H9 (cell line): ENCODE measurements around the gene OSBPL8. TPM values are rescaled to one million over a fixed set of nuclear protein-coding genes. Genes with fewer than 3 reads are reported as not detected.

Source experiments
- DNase-seq: peaks from one replicate; pipeline ENCODE4 v3.0.0-alpha.2; 2017
- H2AFZ ChIP-seq: one replicate; pipeline ENCODE4 v1.6.1; 2013; ENCODE audit warnings: mild to moderate bottlenecking, low read length, control low read depth, moderate library complexity
- H2AK5ac ChIP-seq: 2 replicates; pipeline ENCODE4 v1.6.1; 2013; ENCODE audit warnings: low read length, control low read depth, mixed read lengths; ENCODE audit not compliant: insufficient read length
- H2BK120ac ChIP-seq: one replicate; pipeline ENCODE4 v1.6.1; 2013; ENCODE audit warnings: low read depth, mild to moderate bottlenecking, low read length, control low read depth, inconsistent platforms; ENCODE audit not compliant: poor library complexity, severe bottlenecking
- H2BK12ac ChIP-seq: 2 replicates; pipeline ENCODE4 v1.6.1; 2013; ENCODE audit warnings: low read length, control low read depth, mixed read lengths, low read depth; ENCODE audit not compliant: insufficient read length
- H2BK15ac ChIP-seq: 2 replicates; pipeline ENCODE4 v1.6.1; 2013; ENCODE audit warnings: low read depth, low read length, control low read depth
- H2BK20ac ChIP-seq: one replicate; pipeline ENCODE4 v1.6.1; 2013; ENCODE audit warnings: low read depth, mild to moderate bottlenecking, low read length, control low read depth, inconsistent platforms; ENCODE audit not compliant: poor library complexity, severe bottlenecking
- H2BK5ac ChIP-seq: 2 replicates; pipeline ENCODE4 v1.6.1; 2013; ENCODE audit warnings: low read length, control low read depth, mixed read lengths; ENCODE audit not compliant: insufficient read length
- H3K14ac ChIP-seq: 2 replicates; pipeline ENCODE4 v1.6.1; 2013; ENCODE audit warnings: low read length, control low read depth; ENCODE audit not compliant: insufficient read depth
- H3K18ac ChIP-seq: 2 replicates; pipeline ENCODE4 v1.6.1; 2013; ENCODE audit warnings: low read depth, mild to moderate bottlenecking, mixed read lengths, low read length, control low read depth; ENCODE audit not compliant: insufficient read length
- H3K23ac ChIP-seq: 2 replicates; pipeline ENCODE4 v1.6.1; 2013; ENCODE audit warnings: low read length, control low read depth, mixed read lengths, low read depth; ENCODE audit not compliant: insufficient read length
- H3K23me2 ChIP-seq: 2 replicates; pipeline ENCODE4 v1.6.1; 2013; ENCODE audit warnings: low read depth, mild to moderate bottlenecking, mixed read lengths, low read length, control low read depth; ENCODE audit not compliant: insufficient read length, poor library complexity, severe bottlenecking
- H3K27ac ChIP-seq: 2 replicates; pipeline ENCODE4 v1.5.1; 2013; ENCODE audit warnings: low read length, control low read depth, mixed read lengths, low read depth; ENCODE audit not compliant: insufficient read length
- H3K27me3 ChIP-seq: 2 replicates; pipeline ENCODE4 v1.6.1; 2013; ENCODE audit warnings: low read length, control low read depth, inconsistent platforms; ENCODE audit not compliant: insufficient read depth
- H3K4ac ChIP-seq: 2 replicates; pipeline ENCODE4 v1.6.1; 2013; ENCODE audit warnings: low read depth, mild to moderate bottlenecking, control low read depth, inconsistent platforms, low read length, moderate library complexity
- H3K4me1 ChIP-seq: 2 replicates; pipeline ENCODE4 v1.6.1; 2013; ENCODE audit warnings: low read length, control low read depth, inconsistent platforms; ENCODE audit not compliant: insufficient read depth
- H3K4me2 ChIP-seq: 2 replicates; pipeline ENCODE4 v1.6.1; 2013; ENCODE audit warnings: low read length, control low read depth, mixed read lengths; ENCODE audit not compliant: insufficient read length, insufficient read depth
- H3K56ac ChIP-seq: 2 replicates; pipeline ENCODE4 v1.6.1; 2013; ENCODE audit warnings: low read depth, mild to moderate bottlenecking, mixed read lengths, low read length, control low read depth; ENCODE audit not compliant: insufficient read length
- H3K79me1 ChIP-seq: 2 replicates; pipeline ENCODE4 v1.6.1; 2013; ENCODE audit warnings: low read depth, mild to moderate bottlenecking, moderate library complexity, low read length, control low read depth, inconsistent platforms; ENCODE audit not compliant: insufficient read depth, poor library complexity, severe bottlenecking
- H3K79me2 ChIP-seq: 2 replicates; pipeline ENCODE4 v1.6.1; 2013; ENCODE audit warnings: low read length, control low read depth, inconsistent platforms; ENCODE audit not compliant: insufficient read depth
- H3K9ac ChIP-seq: 2 replicates; pipeline ENCODE4 v1.6.1; 2013; ENCODE audit warnings: low read length, control low read depth, mixed read lengths; ENCODE audit not compliant: insufficient read length; ENCODE audit errors: extremely low read depth
- H3K9me3 ChIP-seq: one replicate; pipeline ENCODE4 v1.6.1; 2013; ENCODE audit warnings: low read depth, low read length, inconsistent platforms; ENCODE audit not compliant: control insufficient read depth
- H3T11ph ChIP-seq: one replicate; pipeline ENCODE4 v1.6.1; 2013; ENCODE audit warnings: mild to moderate bottlenecking, low read length, control low read depth, inconsistent platforms
- H4K20me1 ChIP-seq: one replicate; pipeline ENCODE4 v1.6.1; 2013; ENCODE audit not compliant: control insufficient read depth, insufficient read length, insufficient read depth
- H4K5ac ChIP-seq: 2 replicates; pipeline ENCODE4 v1.6.1; 2013; ENCODE audit warnings: low read depth, mild to moderate bottlenecking, mixed read lengths, low read length, control low read depth; ENCODE audit not compliant: insufficient read length
- H4K8ac ChIP-seq: replicated peaks from 2 replicates; pipeline ENCODE4 v1.6.1; 2013; ENCODE audit warnings: low read length, control low read depth, mixed read lengths, low read depth; ENCODE audit not compliant: insufficient read length
- H4K91ac ChIP-seq: 2 replicates; pipeline ENCODE4 v1.6.1; 2013; ENCODE audit warnings: low read depth, mild to moderate bottlenecking, moderate library complexity, mixed read lengths, low read length, control low read depth; ENCODE audit not compliant: insufficient read length
- H3K27ac Mint-ChIP-seq, 3 experiments: 2 replicates in 2 of 3; 3 replicates in 1 of 3; pipeline ENCODE4 v1.8.0; 2020 to 2021; ENCODE audit warnings: mixed read lengths in 3 of 3, mild to moderate bottlenecking in 1 of 3, moderate library complexity in 1 of 3
- H3K27me3 Mint-ChIP-seq: 2 replicates; pipeline ENCODE4 v1.8.0; 2021; ENCODE audit warnings: low read depth, mild to moderate bottlenecking, moderate library complexity, mixed read lengths
- H3K36me3 Mint-ChIP-seq, 3 experiments: 2 replicates in 2 of 3; 3 replicates in 1 of 3; pipeline ENCODE4 v1.8.0; 2020 to 2021; ENCODE audit warnings: low read depth in 3 of 3, mixed read lengths in 3 of 3; ENCODE audit not compliant: insufficient read depth in 1 of 3
- H3K4me1 Mint-ChIP-seq, 2 experiments: 2 replicates each; pipeline ENCODE4 v1.8.0; 2020; ENCODE audit warnings: mixed read lengths in 2 of 2
- H3K4me3 Mint-ChIP-seq, 2 experiments: 2 replicates in 1 of 2; 3 replicates in 1 of 2; pipeline ENCODE4 v1.8.0; 2020 to 2021; ENCODE audit warnings: mild to moderate bottlenecking in 2 of 2, mixed read lengths in 2 of 2, moderate library complexity in 1 of 2
- H3K9me3 Mint-ChIP-seq, 2 experiments: 2 replicates in 1 of 2; 3 replicates in 1 of 2; pipeline ENCODE4 v1.8.0; 2020; ENCODE audit warnings: mild to moderate bottlenecking in 2 of 2, mixed read lengths in 2 of 2, moderate library complexity in 1 of 2
- WGBS: extraction: QIAGEN DNeasy Blood & Tissue Kit; methylation state at CpG from one replicate; pipeline ENCODE4 v1.1.7; 2013; ENCODE audit warnings: missing lambda C conversion rate, low lambda C conversion rate, mixed read lengths; ENCODE audit not compliant: insufficient read length; ENCODE audit errors: extremely low coverage; 5-methylcytosine and 5-hydroxymethylcytosine counted together
- total RNA-seq: library from RNA; stranded (reverse); gene quantifications from 2 replicates; pipeline ENCODE4 v1.2.1, GENCODE V29; 2021
- TF ChIP-seq, protein P1 (sequence below): fragments of 200-600 bp; sonication (generic); conservative IDR thresholded peaks from 3 replicates; pipeline ENCODE4 v1.8.0; 2021; ENCODE audit warnings: antibody characterized with exemption, mild to moderate bottlenecking

The OSBPL8 gene
- total RNA-seq, 1 experiment from 2014 or later: 61.2 TPM

DNA sequence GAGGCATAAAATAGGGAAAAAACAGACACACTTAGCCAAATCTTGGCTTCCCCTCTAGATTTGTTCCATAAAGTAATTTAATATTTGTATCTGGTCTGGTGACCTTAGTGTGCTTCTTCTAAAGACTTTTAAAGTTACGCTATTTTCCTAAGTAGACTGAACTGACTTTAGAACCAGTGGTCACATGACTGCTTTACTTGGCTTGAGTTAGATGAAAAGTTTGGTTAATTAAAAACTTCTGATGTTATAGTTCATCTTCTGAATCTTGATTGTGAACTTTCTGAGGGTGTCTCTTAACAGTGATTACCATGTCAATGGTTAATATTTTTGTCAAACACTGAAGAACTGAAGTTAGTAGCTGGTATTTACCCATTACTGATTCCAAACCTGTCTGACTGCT is 214.0 kb downstream of the OSBPL8 start:
- H3K9me3 Mint-ChIP-seq: no peaks in the 10 kb centered on the region
- TF ChIP-seq, protein P1, sequence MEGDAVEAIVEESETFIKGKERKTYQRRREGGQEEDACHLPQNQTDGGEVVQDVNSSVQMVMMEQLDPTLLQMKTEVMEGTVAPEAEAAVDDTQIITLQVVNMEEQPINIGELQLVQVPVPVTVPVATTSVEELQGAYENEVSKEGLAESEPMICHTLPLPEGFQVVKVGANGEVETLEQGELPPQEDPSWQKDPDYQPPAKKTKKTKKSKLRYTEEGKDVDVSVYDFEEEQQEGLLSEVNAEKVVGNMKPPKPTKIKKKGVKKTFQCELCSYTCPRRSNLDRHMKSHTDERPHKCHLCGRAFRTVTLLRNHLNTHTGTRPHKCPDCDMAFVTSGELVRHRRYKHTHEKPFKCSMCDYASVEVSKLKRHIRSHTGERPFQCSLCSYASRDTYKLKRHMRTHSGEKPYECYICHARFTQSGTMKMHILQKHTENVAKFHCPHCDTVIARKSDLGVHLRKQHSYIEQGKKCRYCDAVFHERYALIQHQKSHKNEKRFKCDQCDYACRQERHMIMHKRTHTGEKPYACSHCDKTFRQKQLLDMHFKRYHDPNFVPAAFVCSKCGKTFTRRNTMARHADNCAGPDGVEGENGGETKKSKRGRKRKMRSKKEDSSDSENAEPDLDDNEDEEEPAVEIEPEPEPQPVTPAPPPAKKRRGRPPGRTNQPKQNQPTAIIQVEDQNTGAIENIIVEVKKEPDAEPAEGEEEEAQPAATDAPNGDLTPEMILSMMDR: no peak
- Histone ChIP-seq H3K79me1 (no peaks in the 10 kb centered on the region), H2BK12ac (no peak overlapping the region), H3K14ac (no peak overlapping the region), H2BK20ac (no peak overlapping the region), H3K4ac (no peak overlapping the region), H3K56ac (no peak overlapping the region), H3T11ph (no peak overlapping the region), H2BK15ac (no peak overlapping the region), H3K18ac (no peak overlapping the region), H3K27ac (no peak overlapping the region), H2AK5ac (no peak overlapping the region), H2AFZ (no peak overlapping the region), H2BK5ac (no peak overlapping the region), H3K9ac (no peak overlapping the region), H2BK120ac (no peak overlapping the region), H3K4me1 (peaks cover 4% of the 10 kb centered on the region; the same call in 1 of the 2 replicates), H4K91ac (no peak overlapping the region), H3K79me2 (peaks cover 4% of the 10 kb centered on the region; the same call in 1 of the 2 replicates), H3K9me3 (no peaks in the 10 kb centered on the region), H4K5ac (no peak overlapping the region), H3K4me2 (no peak overlapping the region), H4K20me1 (no peaks in the 10 kb centered on the region), H4K8ac (no peak overlapping the region), H3K27me3 (no peaks in the 10 kb centered on the region), H3K23ac (no peak overlapping the region), H3K23me2 (peaks cover 3% of the 10 kb centered on the region)
- no peak overlapping the region for H3K4me3 Mint-ChIP-seq
- no peak for DNase-seq
- peaks cover 15 to 19% of the 10 kb centered on the region in 2 experiments for H3K4me1 Mint-ChIP-seq
- H3K27ac Mint-ChIP-seq: no peak overlapping the region
- H3K36me3 Mint-ChIP-seq: no peaks in the 10 kb centered on the region; a peak in 1 of 7 replicates
- H3K27me3 Mint-ChIP-seq: no peaks in the 10 kb centered on the region
- WGBS: no CpG with 5 or more reads among the region's 1 CpG
